Thyroid gland (tissue), 4 donors: ENCODE results near the gene BBS9.

ENCODE experiments used
- POLR2A ChIP-seq, 2 donors: fragments of 450-650 bp; IDR thresholded peaks; one replicate each; pipeline ENCODE4 v1.6.1; 2017; ENCODE audit warnings: antibody characterized with exemption in 2 of 2, mild to moderate bottlenecking in 2 of 2, moderate library complexity in 1 of 2
- TF ChIP-seq, protein P1 (sequence below), 6 experiments: fragments of 200-600 bp in 3 of 6; fragments of 450-650 bp in 3 of 6; sonication (generic) in 3 of 6; IDR thresholded peaks; one replicate each; pipeline ENCODE4 v1.5.1; 2016 to 2019; ENCODE audit warnings: antibody characterized with exemption in 6 of 6, mild to moderate bottlenecking in 2 of 6, inconsistent platforms in 1 of 6, moderate library complexity in 1 of 6

DNA sequence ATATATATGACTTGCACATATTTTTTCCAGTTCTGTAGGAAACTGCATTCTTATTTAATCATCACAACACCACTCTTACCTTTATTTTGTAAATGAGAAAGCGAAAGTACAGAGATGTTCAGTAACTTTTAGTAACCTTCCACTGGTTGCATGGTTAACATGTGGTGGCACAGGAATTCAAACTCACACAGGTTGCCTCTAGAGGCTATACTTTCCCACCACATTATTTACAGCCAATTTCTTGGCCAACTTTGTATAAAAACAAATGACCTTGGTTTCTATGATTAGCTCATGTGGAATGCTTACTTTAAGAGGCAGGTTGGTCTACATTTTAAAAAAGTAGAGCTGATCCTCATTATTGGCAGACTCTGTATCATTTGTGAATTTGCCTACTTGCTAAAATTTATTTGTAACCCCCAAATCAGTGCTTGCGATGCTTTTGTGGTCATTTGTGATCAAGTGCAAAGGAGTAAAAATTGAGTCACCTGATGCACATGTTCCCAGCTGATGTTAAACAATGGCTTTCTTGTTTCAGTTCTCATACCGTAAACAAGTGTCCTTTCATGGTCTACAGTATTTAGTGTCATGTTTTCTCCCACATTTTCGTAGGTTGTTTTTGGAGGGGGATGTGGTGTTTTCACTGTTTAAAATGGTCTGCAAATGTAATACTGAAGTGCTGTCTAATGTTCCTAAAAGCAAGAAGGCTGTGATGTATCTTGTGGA, 14.8 kb downstream of the BBS9 start:
- TF ChIP-seq POLR2A (IDR thresholded peaks at IDR 0.05) = no peak
- TF ChIP-seq, protein P1, sequence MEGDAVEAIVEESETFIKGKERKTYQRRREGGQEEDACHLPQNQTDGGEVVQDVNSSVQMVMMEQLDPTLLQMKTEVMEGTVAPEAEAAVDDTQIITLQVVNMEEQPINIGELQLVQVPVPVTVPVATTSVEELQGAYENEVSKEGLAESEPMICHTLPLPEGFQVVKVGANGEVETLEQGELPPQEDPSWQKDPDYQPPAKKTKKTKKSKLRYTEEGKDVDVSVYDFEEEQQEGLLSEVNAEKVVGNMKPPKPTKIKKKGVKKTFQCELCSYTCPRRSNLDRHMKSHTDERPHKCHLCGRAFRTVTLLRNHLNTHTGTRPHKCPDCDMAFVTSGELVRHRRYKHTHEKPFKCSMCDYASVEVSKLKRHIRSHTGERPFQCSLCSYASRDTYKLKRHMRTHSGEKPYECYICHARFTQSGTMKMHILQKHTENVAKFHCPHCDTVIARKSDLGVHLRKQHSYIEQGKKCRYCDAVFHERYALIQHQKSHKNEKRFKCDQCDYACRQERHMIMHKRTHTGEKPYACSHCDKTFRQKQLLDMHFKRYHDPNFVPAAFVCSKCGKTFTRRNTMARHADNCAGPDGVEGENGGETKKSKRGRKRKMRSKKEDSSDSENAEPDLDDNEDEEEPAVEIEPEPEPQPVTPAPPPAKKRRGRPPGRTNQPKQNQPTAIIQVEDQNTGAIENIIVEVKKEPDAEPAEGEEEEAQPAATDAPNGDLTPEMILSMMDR (IDR thresholded peaks at IDR 0.05) = no peak
